Measurements from ENCODE around the gene SLC7A9.
"Not testable (repeated sequence)": the region's sequence is repeated elsewhere in the genome, so short reads cannot be mapped to it uniquely, and the experiment has no call there.

The SLC7A9 gene

GRCh38 chr19:32881766-32882165, 12.2 kb upstream of the SLC7A9 start:
- DNase-seq (ENCODE audit: low spot score) = no peak

DNA sequence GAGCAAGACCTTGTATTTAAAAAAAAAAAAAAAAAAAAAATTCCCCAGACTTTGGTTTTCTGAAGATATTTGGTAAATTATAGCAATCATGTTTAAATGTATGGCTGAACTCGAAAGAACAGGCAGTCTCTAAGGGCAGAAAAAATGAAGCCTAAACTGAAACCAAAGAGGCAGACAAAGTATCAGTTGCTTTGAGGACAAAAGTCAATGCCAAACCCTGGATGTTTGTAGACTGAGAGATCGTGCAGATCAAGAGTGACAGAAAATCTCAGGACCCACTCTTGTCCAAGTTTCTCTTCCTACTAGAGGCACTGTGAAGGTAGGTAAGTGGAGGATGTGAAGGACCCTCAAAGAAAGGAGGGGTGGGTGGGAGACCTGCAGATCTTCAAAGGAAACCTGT, 11.1 kb upstream of the SLC7A9 start:
- no peak for DNase-seq (ENCODE audit: low spot score)

GRCh38 chr19:32879741-32880140, 10.2 kb upstream of the SLC7A9 start:
- no peak for DNase-seq (ENCODE audit: low spot score)

- no peak for DNase-seq (ENCODE audit: low spot score)
These were observed 9.4 kb upstream of the SLC7A9 start for GRCh38 chr19:32878988-32879387.

GRCh38 chr19:32877977-32878745, 8.6 kb upstream of the SLC7A9 start:
- no peak for DNase-seq (ENCODE audit: low spot score)

DNA sequence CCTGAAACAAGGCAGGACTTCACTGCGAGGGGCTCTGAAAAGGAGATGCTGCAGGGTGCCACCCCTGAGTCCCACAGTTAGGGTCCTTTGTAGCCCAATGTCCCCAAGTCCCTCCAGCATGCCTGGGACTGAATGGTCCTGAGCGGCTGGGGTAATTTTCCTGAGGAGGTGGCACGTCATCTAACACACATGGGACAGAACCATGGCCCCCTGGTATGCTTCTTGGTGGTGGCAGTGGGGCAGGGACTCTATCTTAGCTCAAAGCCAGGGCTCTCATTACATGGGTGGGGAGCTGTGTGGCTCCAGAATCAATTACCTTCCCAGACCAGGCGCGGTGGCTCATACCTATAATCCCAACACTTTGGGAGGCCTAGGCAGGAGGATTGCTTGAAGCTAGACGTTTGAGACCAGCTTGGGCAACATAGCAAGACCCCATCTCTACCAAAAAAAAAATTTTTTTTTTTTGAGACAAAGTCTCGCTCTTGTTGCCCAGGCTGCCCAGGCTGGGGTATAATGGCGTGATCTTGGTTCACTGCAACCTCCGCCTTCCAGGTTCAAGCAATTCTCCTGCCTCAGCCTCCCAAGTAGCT, 7.9 kb upstream of the SLC7A9 start:
- DNase-seq (ENCODE audit: low spot score) = no peak

GRCh38 chr19:32876919-32877285, 7.3 kb upstream of the SLC7A9 start:
- no peak for DNase-seq (ENCODE audit: low spot score)

DNA sequence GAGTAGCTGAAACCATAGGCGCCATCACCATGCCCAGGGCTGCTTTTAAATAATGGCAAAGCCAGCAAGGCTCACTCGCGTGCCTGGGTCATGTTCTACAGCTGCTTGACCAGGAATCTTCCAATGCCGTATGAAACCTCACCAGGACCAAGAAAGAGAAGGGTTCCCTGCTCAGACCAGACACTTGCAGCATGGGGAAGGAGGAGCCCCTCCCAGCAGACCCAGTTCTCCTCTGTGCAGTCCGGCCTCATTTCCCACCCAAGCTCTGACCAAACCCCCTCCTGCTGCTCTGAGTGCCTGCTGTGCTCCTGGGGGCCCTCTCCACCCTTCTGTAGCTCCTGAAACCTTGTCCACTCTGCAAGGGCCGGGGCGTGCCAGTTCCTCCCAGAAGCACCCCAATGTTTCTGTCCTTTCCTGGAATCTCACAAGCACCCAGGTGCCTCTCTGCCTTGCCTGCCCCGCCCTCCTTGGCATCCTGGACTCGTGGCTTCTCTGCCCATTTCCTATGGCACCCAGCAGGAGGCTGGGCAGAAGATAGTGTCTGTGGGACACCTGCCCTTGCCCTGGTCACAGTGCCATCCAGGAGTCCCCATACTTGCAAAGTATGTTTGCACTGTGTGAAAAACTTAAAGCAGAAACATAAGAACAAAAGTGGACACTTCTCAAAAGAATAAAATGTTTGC, 6.8 kb upstream of the SLC7A9 start:
- DNase-seq (ENCODE audit: low spot score) = no peak

GRCh38 chr19:32875428-32875827, 5.9 kb upstream of the SLC7A9 start:
- no peak for DNase-seq (ENCODE audit: low spot score)

DNA sequence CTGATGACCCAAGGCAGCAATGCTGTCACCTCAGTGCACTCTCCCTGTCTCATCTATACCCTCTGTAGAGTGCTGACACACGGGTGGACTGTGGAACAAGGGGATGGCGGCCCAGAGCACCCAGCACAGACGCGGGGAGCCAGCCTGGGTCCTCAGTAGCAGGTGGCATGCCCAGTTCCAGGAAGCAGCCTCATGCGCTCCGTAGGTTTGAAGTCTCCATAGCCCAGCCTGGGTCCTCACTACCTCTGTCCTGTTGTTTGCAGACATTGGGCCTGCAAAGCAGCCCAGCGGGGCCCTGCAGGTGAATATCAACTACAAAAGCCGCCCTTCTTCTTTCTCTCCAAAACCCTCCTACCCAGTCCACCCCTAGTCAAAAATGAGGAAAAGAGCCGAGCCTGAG, 5.0 kb upstream of the SLC7A9 start:
- no peak for DNase-seq (ENCODE audit: low spot score)

DNA sequence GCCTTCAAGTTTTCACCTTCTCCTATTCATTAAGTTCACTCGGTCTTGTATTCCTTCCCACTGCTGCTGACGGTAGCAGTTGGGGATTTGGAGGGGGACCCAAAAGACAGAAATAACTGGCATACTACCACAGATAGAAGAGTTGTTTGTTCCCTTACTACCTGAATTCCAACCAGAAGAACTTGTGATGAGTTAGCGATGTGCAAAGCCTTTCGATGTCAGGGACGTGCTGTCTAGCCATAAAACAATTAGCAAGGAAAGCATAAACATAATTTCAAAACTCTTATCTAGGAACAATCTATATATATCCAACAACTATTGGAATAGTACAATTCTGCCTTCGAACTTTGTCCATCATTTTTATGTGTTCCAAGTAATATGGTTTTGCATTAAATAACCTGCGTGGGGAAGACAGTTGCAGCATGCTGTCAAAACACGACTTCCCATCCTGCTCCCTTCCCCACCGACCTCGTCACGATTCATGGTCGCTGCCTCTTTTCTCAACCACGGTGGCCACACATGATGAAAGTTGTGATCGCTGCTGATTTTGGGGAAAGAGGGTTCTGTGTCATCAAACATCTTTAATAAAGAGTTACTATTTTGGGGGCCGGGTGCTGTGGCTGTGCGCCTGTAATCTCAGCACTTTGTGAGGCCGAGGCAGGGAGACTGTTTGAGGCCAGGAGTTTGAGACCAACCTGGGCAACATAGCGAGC, 3.8 kb upstream of the SLC7A9 start:
- DNase-seq (ENCODE audit: low spot score) = no peak

- no peak for DNase-seq (ENCODE audit: low spot score)
These were observed 2.8 kb upstream of the SLC7A9 start for GRCh38 chr19:32872391-32872790.

GRCh38 chr19:32870981-32871451, 1.4 kb upstream of the SLC7A9 start:
- no peak for DNase-seq (ENCODE audit: low spot score)

DNA sequence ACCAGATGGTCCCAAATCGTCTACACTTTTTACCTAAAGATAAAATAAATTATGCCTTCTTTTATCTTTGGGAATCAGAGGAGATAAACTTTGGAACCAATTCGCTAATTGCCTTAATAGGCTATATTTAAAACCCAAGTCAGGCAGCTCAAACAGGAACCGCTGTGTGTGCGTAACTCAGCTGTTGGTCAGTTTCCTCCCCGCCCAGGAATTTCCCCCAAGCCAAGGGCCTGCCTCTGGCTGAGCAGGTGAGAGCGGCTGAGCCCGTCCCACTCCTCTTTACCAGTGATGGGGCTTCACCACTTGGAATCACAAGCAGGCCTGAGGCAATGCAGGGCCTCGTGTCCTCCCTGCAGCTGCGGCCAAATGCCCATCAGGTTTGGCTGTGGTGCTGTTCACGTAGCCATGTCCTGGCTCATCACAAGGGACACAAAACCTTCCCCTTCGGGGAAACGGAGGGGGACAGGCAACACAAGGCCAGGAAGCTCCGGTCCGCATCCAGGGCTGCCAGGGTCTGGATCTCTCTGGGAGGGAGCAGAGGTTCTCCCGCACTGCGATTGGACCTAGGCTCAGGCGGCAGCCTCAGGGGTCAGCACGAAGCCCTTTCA, 503 bp upstream of the SLC7A9 start:
- DNase-seq (ENCODE audit: low spot score) = no peak

DNA sequence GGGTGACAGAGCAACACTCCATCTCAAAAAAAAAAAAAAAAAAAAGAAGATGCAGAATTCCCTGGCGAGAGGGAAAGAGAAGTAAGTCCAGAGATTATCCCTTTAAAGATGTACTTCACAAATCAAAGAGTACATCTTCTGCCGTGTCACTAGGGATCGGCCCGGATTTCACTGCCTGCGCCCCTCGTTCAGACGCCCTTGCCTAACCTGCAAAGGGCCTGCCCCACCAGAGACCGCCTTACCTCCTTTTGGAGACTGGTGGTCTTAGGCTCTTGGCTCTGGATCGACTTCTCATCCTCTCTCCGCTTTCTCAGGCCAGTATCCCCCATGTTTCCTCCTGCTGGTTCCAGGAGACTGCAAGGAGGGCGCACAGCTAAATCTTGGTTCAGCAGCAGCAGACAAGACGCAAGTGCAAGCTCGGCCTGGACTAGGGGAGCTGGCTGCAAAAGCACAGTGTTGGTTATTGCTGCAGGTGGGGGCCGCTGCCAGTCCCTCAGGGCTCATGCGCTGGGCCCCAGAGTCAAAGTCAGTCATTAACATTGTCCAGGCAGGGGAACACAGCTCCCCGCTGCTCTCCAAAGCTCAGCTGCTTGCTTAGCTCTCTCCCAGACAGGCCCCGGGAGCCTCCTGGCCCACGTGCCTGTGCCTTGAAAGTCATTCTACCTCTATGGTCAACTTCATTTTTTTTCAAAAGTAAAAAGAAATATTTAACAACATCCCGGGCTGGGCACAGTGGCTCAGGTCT, 1.2 kb downstream of the SLC7A9 start:
- DNase-seq (ENCODE audit: low spot score) = no peak

GRCh38 chr19:32867436-32867835, 2.1 kb downstream of the SLC7A9 start:
- not testable (repeated sequence) for DNase-seq (ENCODE audit: low spot score)

- DNase-seq (ENCODE audit: low spot score) = no peak
These were observed 2.9 kb downstream of the SLC7A9 start for GRCh38 chr19:32866564-32867265.

DNA sequence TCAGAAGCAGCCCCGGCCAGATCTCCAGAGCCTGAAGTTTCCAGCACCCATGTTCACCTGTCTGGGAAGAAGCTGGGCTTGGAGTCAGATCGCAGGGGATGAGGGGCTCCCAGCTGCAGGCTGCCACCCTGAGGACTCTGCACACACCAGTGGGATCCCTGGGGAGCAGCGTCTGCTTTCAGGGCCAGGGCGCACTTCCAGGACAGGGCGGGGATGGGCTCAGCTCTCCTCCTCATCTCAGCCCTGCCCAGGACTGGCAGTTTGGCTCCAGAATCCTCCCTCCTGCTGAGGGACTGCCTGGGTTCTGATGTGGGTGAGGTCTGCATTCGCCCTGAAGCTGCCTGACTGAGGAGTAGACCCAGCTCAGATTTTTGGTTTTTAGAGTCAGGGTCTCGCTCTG, 3.5 kb downstream of the SLC7A9 start:
- no peak for DNase-seq (ENCODE audit: low spot score)

GRCh38 chr19:32865326-32865725, 4.2 kb downstream of the SLC7A9 start:
- DNase-seq (ENCODE audit: low spot score) = no peak

DNA sequence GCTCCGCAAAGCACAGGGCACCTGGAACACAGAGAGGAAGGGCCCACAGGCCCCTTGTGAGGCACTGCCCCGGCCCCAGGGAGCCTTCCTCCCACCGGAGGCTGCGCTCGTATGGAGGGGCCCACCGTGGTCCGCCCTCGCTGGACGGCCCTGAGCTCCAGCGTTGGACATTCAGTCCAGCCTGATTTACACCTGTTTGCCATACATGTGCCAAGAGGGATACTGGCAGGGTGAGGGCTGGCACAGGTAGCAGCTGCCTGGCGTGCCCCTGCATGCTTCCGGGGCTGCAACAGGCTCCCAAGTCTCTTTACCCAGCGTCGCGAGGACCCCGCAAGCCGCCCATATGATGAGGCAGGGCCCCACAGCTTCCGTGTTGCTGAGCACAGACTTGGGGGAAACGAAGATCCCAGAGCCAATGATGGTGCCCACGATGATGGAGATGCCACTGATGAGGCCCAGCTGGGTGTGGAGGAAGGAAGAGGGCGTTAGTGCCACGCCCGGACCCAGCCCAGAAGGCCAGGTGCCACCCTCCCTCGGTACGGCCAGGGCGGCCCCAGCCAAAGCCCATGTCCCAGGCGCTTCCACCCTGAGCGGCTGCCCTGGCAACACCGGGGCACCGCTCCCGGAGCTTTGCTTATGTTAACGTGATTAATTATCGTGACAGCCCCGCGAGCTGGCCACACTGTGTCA, 5.1 kb downstream of the SLC7A9 start:
- DNase-seq (ENCODE audit: low spot score) = no peak
